ENCODE data around the gene G0S2. TPM values are rescaled to one million over a fixed set of nuclear protein-coding genes. Genes with fewer than 3 reads are reported as not detected.

Gene G0S2
- total RNA-seq, 1 donor, result 23.0 TPM

DNA sequence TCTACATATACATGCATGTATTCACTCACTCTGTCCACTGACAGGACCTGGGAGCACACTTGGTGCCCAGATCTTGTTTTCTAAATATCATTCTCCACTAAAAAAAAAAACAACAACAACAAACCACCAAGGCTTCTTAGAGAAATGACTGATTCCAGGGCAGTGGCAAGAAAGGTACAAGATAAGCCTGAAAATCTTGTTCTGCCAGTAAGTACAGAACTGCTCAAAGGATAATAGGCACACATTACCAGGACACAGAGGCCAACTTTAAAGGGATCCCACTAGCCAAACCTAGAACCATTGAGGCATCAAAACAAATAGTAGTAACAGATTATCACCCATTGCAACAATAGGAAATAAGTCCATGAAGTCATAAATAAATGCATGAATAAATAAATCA is 40.1 kb downstream of the G0S2 start:
- H3K4me3 ChIP-seq (ENCODE audit: low read depth, low read length), result no peak overlapping the region
- no peak for DNase-seq (ENCODE audit: low read depth)
- TF ChIP-seq, protein P1, sequence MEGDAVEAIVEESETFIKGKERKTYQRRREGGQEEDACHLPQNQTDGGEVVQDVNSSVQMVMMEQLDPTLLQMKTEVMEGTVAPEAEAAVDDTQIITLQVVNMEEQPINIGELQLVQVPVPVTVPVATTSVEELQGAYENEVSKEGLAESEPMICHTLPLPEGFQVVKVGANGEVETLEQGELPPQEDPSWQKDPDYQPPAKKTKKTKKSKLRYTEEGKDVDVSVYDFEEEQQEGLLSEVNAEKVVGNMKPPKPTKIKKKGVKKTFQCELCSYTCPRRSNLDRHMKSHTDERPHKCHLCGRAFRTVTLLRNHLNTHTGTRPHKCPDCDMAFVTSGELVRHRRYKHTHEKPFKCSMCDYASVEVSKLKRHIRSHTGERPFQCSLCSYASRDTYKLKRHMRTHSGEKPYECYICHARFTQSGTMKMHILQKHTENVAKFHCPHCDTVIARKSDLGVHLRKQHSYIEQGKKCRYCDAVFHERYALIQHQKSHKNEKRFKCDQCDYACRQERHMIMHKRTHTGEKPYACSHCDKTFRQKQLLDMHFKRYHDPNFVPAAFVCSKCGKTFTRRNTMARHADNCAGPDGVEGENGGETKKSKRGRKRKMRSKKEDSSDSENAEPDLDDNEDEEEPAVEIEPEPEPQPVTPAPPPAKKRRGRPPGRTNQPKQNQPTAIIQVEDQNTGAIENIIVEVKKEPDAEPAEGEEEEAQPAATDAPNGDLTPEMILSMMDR (IDR thresholded peaks at IDR 0.05; ENCODE audit: insufficient read depth, low read length), result no peak

- TF ChIP-seq, protein P1 (IDR thresholded peaks at IDR 0.05; ENCODE audit: insufficient read depth, low read length), result no peak
- H3K4me3 ChIP-seq (ENCODE audit: low read depth, low read length), result no peak overlapping the region
- no peak for DNase-seq (ENCODE audit: low read depth)
Observed at GRCh38 chr1:209717818-209718217, 42.6 kb downstream of the G0S2 start.

DNA sequence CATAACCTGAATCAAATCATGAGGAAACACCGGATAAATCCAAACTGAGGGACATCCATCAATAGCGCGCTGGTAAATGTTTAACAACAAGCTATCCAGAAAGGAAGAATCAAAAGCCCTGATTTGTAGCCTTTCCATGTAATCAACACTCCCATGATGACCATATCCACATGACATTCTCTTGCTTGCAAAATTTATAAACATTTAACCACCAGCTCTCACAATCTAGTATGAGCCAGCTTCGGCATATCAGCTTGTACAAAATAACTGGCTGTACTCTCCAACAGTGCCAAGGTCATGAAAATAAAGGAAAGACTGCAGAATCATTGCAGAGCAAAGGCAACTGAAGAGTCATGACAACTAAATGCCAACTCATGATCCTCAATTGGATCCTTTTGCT is 45.1 kb downstream of the G0S2 start:
- TF ChIP-seq, protein P1 (IDR thresholded peaks at IDR 0.05; ENCODE audit: insufficient read depth, low read length), result no peak
- no peak overlapping the region for H3K4me3 ChIP-seq (ENCODE audit: low read depth, low read length)
- peak; percentile 35 for DNase-seq (ENCODE audit: low read depth)

DNA sequence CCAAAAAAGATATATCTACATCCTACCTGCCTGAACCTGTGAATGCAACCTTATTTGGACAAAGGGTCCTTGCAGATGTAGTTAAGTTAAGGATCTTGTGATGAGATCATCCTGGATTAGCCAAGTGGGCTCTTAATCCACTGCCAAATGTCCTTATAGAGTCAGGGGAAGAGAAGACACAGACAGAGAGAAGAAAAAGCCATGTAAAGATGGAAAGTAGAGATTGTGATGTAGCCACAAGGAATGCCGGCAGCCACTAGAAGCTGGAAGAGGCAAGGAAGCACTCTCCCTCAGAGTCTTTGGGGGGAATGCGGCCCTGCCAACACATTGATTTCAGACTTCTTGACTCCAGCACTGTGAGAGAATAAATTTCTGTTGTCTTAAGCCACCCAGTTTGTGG is 45.6 kb downstream of the G0S2 start:
- TF ChIP-seq, protein P1 (IDR thresholded peaks at IDR 0.05; ENCODE audit: insufficient read depth, low read length), result no peak
- DNase-seq (ENCODE audit: low read depth), result no peak
- no peak overlapping the region for H3K4me3 ChIP-seq (ENCODE audit: low read depth, low read length)

DNA sequence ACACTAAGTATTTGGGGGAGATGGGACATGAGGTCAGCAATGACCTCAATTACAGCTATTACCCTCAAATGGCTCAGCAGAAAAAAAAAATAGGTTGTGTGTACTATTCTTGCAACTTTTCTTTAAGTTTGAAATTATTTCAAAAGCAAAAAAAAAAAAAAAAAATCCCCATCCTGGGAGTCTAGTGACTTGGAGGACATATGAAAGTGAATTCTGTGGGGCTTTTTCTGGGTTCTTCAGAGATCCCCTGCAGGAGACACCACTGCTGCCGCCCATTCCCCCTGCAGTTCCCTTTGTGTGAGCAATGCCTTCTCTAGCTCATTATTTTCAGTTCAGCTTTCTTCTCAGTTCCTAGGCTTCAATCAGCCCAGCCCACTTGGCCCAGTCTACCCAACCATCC is 46.1 kb downstream of the G0S2 start:
- no peak overlapping the region for H3K4me3 ChIP-seq (ENCODE audit: low read depth, low read length)
- DNase-seq (ENCODE audit: low read depth), result no peak
- TF ChIP-seq, protein P1 (IDR thresholded peaks at IDR 0.05; ENCODE audit: insufficient read depth, low read length), result no peak

DNA sequence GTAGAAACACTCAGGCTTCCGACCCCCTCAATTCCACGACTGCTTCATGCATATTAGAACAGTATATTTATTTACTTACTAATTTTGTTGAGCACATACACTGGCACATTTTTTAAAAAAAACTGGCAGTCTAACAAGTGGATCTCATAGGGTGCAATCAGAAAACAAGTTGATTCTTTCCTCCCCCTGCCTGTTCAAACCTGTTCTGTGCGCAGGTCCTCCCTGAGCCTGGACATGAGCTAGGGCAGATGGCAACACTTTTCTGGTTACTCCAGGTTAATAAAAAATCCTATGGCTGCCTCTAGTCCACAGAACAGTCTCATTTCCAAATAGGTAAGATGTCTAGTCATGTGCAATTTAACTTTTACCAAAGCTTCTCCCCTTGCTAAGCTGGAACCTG is 48.1 kb downstream of the G0S2 start:
- DNase-seq (ENCODE audit: low read depth), result no peak
- no peak overlapping the region for H3K4me3 ChIP-seq (ENCODE audit: low read depth, low read length)
- TF ChIP-seq, protein P1 (IDR thresholded peaks at IDR 0.05; ENCODE audit: insufficient read depth, low read length), result no peak
